IPS-NIHi7 (cell line): Measurements from ENCODE around the gene POU6F2.
"Not testable (repeated sequence)": the region's sequence is repeated elsewhere in the genome, so short reads cannot be mapped to it uniquely, and the experiment has no call there.

ENCODE experiments used
- DNase-seq: peaks from one replicate; pipeline ENCODE4 v3.0.0; 2012; ENCODE audit warnings: mixed read lengths; ENCODE audit errors: extremely low spot score

The POU6F2 gene, protein sequence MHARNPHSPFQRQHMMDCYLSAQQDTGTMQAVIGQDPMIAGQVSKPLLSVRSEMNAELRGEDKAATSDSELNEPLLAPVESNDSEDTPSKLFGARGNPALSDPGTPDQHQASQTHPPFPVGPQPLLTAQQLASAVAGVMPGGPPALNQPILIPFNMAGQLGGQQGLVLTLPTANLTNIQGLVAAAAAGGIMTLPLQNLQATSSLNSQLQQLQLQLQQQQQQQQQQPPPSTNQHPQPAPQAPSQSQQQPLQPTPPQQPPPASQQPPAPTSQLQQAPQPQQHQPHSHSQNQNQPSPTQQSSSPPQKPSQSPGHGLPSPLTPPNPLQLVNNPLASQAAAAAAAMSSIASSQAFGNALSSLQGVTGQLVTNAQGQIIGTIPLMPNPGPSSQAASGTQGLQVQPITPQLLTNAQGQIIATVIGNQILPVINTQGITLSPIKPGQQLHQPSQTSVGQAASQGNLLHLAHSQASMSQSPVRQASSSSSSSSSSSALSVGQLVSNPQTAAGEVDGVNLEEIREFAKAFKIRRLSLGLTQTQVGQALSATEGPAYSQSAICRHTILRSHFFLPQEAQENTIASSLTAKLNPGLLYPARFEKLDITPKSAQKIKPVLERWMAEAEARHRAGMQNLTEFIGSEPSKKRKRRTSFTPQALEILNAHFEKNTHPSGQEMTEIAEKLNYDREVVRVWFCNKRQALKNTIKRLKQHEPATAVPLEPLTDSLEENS

GRCh38 chr7:38977685-38978084, at the start of gene POU6F2:
POU6F2 (plus strand) TSS chr7:38977909; CDS start chr7:38977954, 45 bp downstream.
- DNase-seq: no peak

- no peak for DNase-seq
Measured at GRCh38 chr7:38928506-38928905, 49.2 kb upstream of the POU6F2 start.

- no peak for DNase-seq
Measured at GRCh38 chr7:38929460-38930171, 48.1 kb upstream of the POU6F2 start.

DNA sequence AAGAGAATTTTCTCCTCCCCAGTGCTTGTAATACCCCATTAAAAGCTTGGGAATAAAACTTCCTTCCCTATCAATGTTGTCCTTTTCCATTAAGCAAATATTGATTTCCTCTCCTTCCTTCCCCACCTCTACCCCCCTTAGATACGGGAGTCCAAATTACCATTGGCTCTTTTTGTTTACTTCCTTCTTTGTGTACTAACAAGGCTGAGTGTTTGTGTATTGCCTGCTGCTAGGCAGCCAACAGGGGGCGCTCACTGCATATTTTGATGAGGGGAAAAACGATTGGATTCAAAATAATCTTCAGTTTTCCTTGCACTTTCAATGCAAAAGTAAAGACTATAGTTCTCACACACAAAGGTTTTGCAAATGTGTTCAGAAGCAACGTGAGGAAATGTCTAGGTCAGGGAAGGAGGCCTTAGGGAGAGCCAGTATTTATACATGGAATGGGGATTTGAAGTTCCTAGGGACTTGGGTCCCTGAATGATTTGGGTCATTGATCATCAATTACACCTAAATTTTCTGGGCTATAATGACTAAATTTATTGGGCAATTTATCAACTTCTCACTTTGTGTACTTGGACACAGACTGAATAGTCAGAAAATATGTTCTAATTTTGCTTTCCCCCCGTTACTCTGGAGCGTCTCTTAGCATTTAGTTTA, 45.1 kb upstream of the POU6F2 start:
- peak; percentile 67 for DNase-seq

- no peak for DNase-seq
Measured at GRCh38 chr7:38934051-38934450, 43.7 kb upstream of the POU6F2 start.

GRCh38 chr7:38934536-38934935, 43.2 kb upstream of the POU6F2 start:
- no peak for DNase-seq

DNA sequence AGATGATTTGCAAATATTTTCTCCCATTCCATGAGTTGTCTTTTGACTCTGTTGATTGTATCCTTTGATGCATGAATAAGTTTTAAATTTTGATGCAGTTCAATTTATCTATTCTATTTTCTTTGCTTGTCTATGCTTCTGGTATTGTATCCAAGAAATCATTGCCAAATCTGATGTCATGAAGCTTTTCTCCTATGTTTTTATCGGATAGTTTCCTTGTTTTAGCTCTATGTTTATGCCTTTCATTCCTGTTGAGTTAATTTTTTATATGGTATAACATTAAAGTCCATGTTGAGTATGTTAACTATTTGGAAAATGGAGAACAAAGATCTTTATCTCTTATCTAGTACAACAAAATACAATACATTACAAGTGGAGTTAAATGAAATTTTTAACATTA, 41.1 kb upstream of the POU6F2 start:
- DNase-seq: no peak

GRCh38 chr7:38938001-38938485, 39.7 kb upstream of the POU6F2 start:
- DNase-seq: no peak

DNA sequence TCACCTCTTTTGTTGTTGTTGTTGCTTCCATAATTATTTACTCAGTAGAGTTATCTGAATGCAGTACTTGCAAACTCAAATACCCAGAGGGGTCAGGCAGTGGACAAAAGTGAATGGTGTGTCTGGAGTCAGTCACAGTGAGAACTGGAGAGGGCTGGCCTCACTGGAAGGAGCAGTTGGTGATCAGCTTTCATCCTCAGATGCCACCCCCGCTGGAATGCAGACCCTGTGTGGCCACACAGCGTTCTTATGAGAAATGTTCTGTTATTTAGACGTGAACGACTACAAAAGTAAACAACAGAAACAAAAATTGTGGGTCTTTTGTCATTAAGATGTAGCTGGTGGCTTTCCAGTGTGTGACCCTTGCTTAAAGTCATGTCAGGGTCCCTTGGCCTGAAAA, 39.1 kb upstream of the POU6F2 start:
- no peak for DNase-seq

- no peak for DNase-seq
Measured at GRCh38 chr7:38940774-38941173, 36.9 kb upstream of the POU6F2 start.

DNA sequence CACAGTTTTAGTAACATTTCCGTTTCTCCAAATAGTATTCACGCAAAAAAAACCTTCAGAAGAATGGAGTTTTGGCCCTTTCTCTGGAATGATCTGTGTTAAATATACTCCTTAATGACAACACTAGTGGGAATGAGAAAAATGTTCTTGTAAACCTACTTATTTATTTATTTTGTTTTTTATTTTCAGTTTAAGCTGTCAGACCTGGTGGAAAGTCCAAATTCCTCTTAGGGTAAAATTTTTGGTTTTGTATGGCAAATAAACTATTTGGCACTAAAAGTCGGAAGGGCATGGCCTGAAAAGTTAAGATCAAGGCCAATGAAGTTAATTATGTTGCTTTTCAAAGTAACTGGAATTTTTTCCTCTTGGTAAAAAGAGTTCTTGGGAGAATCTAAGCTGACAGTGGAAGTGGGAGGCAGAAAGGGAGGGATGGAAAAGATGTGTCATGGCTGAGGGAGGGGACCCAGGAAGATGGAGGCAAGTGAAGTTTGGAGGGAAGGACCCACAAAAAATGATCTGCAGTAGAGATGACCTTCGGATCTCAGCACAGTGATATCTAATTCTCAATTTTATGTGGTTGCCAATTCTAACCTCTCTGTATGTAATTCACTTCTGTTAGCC, 35.2 kb upstream of the POU6F2 start:
- DNase-seq: no peak

DNA sequence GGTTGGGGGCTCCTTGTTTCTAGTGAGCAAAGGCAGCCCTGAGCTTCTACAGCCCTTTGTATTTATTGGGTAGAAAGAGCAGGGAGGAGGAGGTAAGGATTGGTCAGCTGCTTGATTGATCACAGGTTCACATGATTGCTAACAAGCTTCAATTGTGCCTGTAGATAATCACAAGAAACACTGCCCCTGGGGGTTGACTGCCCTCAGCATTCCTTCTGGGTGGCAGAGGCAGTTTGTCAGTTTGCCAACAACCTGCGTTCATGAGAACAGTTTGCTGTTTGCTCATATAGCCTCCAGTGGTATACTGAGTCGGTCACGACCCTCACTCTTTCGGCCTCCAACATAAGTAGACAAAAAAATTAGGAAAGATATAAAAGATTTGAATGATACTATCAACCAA, 30.2 kb upstream of the POU6F2 start:
- DNase-seq: not testable (repeated sequence)

DNA sequence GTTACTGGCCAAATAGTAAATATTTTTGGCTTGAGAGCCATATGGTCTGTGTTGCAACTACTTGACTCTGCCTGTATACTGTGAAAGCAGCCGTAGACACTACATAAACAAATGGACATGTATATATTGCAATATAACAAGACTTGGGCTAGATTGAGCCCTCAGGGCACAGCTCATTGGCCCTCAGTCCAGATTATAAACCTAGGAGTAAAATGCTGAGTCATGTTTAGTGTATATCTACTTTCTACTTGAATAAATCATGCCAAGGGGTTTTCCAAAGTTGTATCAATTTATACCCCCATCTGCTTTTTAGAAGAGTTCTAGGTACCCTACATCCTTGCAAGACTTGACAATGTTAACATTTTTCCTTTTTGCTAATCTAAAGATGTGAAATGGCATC, 27.4 kb upstream of the POU6F2 start:
- no peak for DNase-seq

DNA sequence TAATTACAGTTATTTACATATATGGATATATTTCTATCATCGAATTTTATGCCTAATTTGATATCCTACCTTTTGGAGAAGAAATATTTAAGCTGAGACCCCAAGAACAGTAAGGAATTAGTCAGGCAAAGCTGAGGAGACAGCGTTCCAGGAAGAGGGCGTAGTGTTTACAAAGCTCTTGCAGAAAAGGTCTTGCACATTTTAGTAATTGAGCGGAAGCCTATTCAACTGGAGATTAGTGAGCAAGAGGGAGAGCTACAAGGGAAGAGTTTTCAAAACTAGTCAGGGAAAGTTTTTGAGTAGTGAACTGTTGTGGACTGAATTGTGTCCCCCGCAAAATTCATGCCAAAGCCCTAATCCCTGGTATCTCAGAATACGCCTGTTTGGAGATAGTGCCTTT, 26.5 kb upstream of the POU6F2 start:
- no peak for DNase-seq

GRCh38 chr7:38953227-38953626, 24.5 kb upstream of the POU6F2 start:
- DNase-seq: no peak

- no peak for DNase-seq
Measured at GRCh38 chr7:38953971-38954370, 23.7 kb upstream of the POU6F2 start.

GRCh38 chr7:38955892-38956291, 21.8 kb upstream of the POU6F2 start:
- no peak for DNase-seq

- DNase-seq: no peak
Measured at GRCh38 chr7:38962028-38962427, 15.7 kb upstream of the POU6F2 start.

DNA sequence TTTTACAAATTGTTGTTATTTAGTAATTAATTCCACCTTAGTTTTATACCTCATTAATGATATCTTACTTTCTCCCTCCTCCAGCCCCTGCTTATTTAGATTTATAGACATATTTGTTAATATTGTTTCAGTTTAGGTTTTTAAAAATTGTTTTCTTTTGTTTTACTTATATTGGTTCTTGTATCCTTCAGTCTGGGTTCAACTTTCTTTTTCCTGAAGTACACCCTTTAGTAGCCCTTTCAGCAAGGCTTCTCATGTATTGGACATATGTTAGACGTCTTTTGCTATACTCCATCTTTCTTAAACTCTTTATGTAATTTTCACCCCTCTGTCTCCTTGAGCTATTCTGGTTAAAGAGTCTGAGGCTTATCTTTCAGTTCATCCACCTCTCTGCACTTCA, 12.8 kb upstream of the POU6F2 start:
- no peak for DNase-seq

GRCh38 chr7:38973760-38974159, 3.9 kb upstream of the POU6F2 start:
- DNase-seq: no peak

DNA sequence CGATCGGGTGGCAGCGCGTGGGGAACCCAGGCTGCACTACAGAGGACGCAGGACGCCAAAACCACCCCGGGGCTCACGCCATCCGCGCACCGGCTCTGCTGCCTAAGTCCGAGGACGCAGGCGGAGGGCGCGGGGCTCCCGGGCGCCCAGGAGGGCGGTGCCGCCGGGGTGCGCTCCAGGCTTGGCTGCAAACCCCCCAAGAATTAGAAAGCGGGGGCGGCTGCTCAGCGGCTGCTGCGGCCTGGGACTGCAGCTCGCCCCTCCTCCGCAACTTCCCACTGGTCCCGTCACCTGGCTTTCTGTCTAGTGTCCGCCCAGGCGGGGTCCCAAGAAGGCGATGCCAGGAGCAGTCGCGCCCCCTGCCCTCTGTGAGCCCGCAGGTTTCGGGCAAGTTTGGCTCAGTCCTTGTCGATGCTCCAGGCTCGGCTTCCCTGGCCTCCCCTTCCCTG, 1.7 kb upstream of the POU6F2 start:
- DNase-seq: peak; percentile 60
